ENCODE results near the gene WNT1.

WNT1 gene

DNA sequence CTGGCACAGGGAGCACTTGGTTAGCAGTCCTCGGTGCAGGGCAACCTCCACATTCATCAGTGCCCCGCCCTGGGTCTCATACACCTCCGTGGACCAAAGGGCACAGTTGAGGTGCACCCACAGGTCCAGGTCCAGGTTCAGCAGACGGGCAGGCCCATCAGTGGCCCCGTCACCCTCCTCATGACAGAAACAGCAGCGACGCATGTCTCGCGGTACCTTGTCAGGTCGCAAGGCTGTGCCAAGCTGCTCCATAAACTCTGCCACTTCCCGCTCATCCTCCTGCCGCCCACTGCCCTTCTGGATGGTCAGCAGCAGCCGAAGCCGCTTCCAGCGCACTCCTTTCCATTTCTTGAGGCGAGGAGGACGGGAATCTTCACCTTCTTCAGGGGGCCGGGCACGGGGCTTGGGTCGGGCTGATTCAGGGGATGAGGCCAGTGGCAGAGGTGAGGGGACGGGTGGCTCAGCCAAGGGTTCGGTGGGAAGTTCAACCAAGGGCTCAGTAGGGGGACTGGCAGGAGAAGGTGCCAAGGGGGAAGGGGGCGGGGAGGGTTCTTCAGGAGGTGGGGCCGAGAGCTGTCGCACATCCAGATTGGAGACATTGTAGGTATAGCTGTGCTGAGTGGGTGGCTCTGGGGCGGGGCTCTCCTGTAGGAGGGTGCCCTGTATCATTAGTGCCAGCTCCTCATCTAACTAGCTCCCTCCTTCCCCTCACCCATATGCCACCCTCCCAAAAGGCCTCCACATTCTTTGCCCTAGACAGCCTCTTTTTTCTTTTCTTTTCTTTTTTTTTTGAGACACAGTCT lies 48.8 kb downstream of the WNT1 start:
- DNase-seq (ENCODE audit: low read depth in 2 of 3, low spot score in 2 of 3): no peak

DNA sequence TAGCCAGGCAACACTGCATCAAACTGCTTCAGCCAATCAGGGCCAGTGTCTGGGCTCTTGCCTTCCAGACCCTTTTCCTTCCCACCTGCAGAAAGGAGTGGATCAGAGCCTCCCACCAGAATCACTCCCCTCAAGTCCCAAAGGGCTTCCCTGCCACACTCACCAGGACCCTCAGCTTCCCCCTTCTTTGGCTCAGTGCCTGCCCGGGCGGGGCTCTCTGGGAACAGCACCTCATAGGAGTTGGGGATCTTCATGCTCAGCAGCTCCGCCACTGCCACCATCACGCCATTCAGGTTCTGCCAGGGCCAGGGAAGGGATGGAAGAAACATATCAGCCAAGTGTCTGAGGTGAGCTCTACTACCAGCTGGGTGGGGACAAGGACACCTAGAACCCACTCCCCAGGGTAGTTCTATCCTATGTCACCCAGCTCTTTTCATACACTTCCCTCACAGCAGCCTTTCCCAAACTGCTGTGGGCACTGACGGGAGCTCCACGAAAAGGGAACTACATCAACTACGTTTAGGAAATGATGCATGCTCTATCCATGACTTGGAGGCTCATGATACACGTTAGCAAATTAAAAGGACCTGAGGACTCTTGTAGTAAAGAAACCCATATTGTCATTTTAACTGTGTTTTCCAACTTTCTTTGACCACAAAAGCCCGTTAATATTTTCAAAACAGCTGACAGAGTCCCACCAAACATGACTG lies 49.9 kb downstream of the WNT1 start:
- no peak for DNase-seq (ENCODE audit: low read depth in 2 of 3, low spot score in 2 of 3)

DNA sequence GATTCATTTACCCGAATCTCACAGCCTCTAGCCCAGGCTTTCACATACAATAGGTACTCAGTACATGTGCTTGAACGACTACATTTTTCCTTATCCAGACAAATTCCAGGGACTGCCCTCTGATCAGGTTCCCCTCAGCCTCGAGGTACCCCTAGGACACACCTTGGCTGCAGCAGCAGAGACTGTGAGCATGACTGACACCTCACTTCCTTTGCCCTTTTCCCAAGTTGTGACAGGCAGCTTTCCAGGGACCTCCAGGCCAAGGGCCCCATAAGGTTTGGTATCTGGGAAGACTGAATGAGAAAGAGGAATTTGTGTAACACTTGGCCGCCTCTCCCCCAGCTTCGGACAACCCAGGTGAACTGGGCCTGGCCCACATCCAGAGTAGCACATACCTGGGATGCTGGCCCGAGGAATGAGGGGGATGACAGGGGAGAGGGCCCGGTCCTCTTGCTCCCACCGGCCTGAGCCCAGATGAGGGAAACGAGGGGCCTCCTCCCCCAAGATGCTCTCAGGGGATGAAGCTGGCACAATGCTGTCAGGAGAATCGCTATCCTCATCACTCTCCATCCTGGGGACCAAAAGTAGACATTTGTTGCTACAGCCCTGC lies 50.6 kb downstream of the WNT1 start:
- no peak for DNase-seq (ENCODE audit: low read depth in 2 of 3, low spot score in 2 of 3)

DNA sequence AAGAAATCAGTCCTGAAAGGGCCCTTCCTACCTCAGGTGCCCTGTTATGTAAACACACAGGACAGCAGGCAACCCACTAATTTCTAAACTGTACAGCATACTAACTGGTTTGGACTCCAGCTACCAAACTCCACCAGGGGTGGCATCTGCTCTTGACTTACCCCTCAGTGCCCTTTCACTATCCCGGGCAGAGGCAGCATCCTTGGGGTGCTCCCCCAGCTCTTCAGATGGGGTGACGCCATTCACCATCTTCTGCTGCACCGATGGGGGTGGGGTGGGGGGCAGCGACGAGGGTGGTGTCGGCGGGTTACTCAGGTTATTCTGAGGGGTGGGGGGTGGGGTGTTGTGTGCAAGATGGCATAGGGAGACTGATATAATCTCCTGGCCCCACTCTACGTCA lies 52.0 kb downstream of the WNT1 start:
- no peak for DNase-seq (ENCODE audit: low read depth in 2 of 3, low spot score in 2 of 3)

DNA sequence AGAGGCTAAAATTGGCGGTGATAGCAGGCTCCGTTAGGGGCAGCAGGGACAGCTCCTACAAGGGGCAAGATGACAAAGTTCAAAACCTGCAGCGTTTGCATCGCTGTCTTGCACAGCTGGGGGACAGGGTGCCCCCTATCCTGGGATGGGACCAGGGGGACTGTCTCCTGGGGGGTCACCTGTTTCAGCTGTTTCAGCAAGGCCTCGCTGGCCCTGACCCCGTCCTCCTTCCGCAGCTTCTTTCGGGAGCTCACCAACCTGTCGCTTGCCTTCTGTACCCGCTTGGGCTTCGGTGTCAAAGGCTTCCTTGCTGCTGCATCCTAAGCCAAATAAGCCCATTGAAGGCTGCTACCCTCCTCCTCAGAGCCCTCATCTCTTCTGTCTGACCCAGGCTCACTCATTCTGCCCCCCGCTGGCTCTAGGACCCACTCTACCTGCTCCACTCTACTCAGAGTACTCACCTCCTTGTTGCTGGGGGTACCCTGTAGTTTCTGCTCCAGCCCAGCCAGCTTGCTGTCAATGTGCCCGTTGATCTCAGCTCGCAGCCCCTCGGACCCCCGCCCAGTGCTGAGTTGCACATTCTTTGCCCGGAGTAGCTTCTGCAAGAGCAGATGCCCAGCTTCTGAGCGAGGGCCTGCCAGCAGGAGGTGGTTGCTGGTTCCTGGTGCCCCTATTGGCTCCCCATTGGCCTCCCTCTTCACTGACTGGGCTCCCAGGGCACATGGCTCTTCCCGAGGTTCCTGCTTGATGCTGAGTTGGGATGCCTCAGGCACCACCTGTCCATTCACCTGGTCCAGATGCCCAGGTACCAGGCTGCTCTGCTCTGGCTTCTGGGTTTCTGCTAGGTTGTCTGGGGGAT lies 52.8 kb downstream of the WNT1 start:
- DNase-seq (ENCODE audit: low read depth in 2 of 3, low spot score in 2 of 3): no peak

DNA sequence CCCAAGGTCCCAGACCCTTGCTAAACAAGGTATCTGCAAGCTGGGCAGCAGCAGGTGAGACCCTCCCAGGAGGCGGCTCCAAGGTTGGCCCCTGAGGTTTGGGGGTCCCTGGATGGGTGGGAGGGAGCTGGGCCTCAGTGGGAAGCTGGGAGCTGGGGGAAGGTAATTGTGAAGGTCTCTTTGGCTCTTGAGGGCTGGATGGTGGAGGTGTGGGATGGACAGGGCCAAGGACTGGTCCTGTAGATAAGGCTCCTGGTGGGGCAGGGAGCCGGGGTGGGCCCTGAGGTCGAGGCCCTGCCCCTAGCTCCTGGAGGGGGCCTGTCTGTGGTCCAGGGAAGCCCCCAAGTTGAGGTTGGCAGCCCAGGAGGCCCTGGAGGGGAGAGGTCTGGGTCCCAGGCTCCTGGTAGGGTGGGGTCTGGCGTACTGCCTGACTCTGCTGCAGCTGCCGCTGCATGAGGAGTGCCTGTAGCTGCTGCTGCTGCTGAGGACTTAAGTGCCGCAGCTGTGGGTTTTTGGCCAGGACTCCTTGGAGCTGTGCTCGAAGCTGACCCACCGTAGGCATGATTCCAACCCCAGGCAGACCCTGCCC lies 53.5 kb downstream of the WNT1 start:
- no peak for DNase-seq (ENCODE audit: low read depth in 2 of 3, low spot score in 2 of 3)
